GM18502 (cell line): ENCODE results near the gene GCSAM.

Experiments
- ATAC-seq: cut with Tn5 transposase; IDR thresholded peaks from one replicate; pipeline ENCODE4 v1.9.1; 2021; ENCODE audit warnings: mild to moderate bottlenecking; ENCODE audit not compliant: unreplicated experiment, poor library complexity

GCSAM gene

GRCh38 chr3:112130638-112130993 lies 2.4 kb downstream of the GCSAM start:
- no peak for ATAC-seq

- ATAC-seq = no peak
These were observed 3.0 kb downstream of the GCSAM start for GRCh38 chr3:112129925-112130637.

DNA sequence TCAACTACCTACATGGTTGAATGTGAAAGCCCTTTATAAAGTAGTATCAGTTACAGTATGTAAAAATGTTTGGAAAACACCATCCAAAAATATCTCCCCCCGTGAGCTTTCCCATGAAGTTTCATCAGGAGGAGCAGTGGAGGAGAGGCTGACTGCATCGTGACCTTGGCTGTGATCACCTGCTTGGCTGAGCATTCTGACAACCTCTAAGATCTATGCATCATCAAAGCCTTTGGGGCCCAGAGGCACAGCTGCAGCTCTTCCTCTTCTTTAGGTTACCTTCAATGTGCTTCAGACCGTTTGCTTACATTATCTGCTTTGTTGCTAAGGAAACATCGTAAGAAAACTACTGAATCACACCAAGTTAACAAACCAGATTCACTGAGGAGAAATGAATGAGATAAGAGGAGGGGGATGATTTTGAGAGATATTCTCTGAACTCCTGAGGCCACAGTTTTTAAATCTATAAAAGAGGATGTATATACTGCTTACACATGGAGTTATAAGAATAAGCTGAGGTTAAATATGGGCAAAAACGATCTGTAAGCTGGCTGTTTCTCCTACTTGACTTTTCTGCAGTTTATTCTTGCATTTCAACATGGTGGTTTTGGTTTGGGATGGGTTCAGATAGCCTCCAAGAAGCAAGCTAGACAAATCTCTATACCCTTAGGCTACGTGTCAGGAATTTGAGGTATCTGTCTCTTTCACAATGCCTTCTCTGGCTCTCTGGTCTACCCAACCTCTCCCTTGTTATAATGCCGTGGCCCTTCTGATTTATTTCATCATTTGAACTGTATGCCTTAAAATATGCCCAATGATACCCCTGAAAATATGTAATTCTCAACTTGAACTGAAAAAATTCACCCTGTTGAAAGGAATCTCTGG lies 4.0 kb downstream of the GCSAM start:
- ATAC-seq = peak; percentile 54

- no peak for ATAC-seq
These were observed 5.2 kb downstream of the GCSAM start for GRCh38 chr3:112127522-112128494.

GRCh38 chr3:112126511-112126911 lies 6.5 kb downstream of the GCSAM start:
- no peak for ATAC-seq

DNA sequence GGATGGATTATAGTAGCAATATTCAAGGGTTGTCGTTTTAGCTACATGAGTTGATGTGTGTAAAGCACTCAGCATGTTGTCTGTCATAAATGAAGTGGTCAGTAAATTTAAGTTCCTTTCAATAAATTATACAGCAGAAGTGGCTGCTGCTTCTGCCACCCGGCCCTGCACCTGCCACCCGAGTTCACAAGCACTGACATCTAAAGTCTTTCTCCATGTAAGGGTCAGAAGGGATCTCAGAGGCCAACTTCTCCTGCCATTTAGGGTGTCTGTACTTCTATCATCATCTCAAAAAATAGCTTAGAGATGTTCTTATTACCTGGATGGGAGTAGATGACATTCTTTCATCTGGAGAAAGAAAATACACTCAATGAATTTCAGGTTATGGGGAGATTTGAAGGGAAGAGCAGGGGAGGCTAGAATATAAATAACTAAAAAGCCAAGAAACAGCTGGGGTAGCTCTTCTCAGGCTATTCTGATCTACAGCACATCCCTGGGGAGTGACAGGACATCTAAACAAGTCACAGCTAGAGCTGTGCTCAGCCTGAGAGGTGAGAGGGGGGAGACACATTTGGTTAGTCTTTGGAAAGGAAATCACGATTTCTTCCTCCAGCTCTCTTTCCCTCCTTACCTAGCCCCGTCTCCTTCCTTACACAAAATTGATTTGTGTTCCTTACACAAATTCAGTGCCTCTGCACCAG lies 8.0 kb downstream of the GCSAM start:
- ATAC-seq = no peak

- ATAC-seq = no peak
These were observed 9.5 kb downstream of the GCSAM start for GRCh38 chr3:112123548-112123947.

DNA sequence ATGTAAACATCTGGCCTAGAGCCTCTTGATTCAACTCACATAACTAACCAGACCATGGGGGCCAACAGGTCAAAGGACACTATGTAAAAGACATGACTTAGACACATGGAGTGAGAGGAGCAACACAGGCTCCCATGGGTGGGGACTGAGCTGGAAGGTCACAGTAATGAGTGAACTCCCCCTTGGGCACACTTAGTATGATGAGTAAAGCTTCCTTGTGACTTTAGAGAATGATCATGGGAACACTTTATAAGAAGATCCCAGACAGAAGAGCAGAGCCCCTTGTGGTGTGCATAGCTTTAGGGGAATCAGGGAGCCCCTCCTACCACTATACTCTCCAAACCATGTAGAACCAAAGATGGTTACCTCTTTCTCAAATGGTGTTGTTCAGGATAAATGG lies 10.2 kb downstream of the GCSAM start:
- no peak for ATAC-seq

GRCh38 chr3:112121577-112122547 lies 11.2 kb downstream of the GCSAM start:
- ATAC-seq = no peak

DNA sequence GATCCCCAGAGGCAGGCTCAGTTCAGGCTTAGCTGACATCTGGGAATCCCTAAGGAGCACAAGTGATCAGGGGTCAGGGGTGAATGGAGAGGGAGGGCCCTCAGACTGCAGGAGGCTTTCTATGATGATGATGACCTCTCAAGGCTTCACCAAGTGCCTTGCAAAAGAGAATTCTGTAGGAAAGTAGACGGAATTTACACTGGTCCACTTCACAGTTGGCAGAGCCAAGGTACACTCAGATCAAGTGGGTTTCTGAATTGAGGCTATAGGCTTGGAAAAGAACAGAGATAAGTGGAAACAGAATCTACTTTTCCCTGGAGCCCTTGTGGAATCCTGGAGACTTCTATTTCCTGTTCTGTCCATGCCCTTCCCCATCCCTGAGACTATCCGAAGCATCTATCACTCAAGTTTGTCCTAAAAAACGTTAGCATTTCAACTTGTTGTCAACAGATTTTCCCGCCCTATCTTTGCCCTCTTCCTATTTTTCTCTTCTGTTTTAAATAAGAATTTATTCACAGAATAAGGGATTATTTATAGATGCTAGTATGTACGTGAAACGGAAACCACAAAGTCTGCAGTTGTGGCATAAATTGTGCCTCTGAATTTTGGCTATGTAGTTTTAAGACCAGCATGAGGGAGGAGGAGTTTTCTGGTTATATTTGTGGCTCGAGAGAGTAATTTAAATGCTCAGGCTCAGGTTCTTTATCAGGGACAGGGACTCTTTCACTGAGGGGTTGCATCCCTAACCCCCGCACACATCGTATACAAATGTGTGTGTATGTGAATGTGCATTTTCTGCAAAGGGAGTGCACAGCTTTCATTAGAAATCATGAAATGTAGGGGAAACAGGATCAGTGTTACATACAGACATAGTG lies 12.8 kb downstream of the GCSAM start:
- no peak for ATAC-seq

- no peak for ATAC-seq
These were observed 15.0 kb downstream of the GCSAM start for GRCh38 chr3:112117841-112118571.

DNA sequence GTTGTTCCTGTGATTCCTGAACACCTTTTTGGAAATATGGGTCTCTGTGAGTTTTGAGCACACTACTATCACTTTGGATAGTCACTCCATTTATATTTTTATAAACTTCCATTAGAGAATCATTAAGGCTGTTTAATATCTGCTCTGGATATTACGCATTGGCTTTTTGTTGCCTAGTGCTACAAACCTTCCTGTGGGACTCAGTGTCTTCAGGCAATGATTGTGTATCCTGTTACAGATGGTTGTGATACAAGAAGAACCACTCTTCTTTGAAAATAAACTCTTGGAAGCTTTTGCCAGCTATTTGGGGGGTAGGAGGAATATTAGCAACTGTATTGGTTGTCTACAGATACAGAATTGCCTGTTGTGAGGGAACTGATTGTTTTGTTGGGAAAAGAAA lies 15.6 kb downstream of the GCSAM start:
- ATAC-seq = no peak

- no peak for ATAC-seq
These were observed 16.3 kb downstream of the GCSAM start for GRCh38 chr3:112116748-112117186.

DNA sequence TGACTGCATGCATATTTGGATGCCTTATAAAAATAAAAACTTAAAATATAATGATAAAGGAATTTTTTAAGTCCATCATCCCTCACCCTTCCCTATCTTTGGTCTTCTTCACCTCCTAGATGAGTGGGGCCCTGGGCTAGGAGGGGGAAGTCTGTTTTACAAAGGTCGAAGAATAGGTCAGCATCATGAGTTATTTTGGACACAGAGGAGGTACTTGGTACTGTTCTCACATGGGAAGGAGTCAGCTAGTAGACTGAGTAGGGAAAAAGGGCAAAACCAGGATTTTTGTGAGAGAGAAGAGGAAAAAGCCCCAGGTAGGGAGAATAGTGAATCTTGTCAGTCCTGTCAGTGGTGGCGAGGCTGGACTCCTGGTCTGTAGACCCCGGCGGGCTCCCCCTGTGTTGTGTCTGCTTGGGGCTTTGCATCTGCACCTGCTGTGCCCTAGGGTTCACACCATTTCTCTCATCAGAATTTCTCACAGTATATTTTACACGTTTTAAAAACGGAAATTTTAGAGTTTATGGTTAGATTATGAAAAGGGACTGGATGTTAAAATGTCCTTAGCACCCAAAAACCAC lies 17.2 kb downstream of the GCSAM start:
- no peak for ATAC-seq

- peak; percentile 42 for ATAC-seq
These were observed 17.8 kb downstream of the GCSAM start for GRCh38 chr3:112115161-112115739.

DNA sequence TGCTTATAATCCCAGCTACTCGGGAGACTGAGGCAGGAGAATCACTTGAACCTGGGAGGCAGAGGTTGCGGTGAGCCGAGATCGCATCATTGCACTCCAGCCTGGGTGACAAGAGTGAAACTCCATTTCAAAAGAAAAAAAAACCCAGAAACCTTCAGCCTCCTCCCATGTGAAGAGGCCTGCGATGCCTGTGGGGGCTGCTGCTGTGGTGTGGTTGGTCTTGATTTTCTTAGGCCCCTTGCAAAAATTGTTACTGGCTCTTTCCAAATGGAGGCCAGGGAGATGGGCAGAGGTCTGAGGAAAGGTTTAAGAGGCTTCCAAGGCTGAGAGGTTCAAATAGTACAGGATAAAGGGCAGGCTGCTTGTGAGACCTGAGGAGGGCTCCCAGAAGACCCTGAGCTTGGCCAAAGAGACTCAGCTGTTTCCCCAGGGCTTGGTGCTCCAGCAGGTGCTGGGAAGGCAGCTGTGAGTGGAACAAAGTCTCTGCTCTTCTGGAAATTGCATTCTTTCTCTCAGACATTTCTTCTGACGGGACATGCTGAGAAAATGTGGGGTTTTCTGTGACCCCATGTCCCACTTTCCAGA lies 18.4 kb downstream of the GCSAM start:
- ATAC-seq = no peak
